HG03457 (cell line): ENCODE measurements around the gene TSSK2.

Experiments
- ATAC-seq: cut with Tn5 transposase; IDR thresholded peaks from one replicate; pipeline ENCODE4 v1.9.1; 2021; ENCODE audit warnings: moderate number of reproducible peaks; ENCODE audit not compliant: unreplicated experiment

TSSK2 gene

GRCh38 chr22:19124377-19124776 lies 6.7 kb upstream of the TSSK2 start:
- ATAC-seq, result no peak

DNA sequence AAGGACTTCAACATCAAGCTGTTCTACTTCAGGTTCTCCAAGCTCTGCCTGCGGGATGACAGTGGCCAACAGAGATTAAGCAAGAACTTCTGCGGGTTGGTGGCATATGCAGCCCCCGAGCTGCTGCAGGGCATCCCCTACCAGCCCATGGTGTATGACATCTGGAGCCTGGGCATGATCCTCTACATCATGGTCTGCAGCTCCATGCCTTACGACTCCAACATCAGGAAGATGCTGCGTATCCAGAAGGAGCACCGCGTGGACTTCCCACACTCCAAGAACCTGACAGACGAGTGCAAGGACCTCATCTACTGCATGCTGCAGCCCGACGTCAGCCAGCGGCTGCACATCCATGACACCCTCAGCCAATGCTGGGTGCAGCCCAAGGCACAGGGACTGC lies 6.1 kb upstream of the TSSK2 start:
- ATAC-seq, result no peak

GRCh38 chr22:19125474-19126308 lies 5.4 kb upstream of the TSSK2 start:
- ATAC-seq, result no peak

DNA sequence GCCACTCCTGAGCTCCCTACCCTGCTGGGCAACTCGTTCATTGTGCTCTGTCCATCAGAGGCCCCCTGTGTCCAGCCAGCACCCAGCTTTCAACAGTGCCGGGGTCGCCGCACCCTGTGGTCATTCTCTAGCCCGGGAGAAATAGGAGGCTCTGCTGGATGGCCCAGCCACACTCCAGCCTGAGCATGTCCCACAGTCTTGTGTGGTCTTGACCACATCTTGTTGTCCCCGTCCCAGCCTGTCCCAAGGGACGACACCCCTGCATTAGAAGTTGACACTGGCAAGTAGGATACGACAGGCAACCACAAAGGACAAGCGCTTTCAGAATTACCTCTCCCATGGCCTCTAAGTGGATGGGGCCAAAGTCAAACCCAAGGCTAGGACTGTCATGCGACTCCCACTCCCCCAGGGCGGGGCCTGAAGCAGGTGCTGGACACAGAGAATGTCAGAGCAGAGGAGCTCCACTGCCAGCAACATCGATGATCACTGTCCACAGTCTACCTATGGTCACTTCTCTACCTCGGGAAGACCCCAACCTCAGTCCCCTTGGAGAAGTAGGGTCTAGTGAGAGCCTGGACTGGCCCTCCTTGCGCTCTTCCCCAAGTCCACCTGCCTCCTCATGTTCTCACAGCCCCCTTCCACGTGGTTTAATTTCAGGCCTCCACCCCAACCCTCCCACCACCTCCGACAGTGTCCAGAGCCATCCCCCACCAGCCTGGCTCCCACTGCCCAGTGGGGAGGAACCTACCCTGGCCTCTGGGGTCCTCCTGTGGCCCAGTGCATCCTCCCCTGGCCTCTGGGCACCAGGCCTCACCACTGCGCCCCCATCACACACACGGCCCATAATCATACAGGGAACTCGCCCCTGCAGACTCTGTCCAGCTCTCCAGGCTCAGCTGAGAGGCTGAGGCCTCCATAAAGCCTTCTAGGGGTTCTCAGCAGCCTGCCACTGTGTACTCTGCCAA lies 4.5 kb upstream of the TSSK2 start:
- no peak for ATAC-seq

DNA sequence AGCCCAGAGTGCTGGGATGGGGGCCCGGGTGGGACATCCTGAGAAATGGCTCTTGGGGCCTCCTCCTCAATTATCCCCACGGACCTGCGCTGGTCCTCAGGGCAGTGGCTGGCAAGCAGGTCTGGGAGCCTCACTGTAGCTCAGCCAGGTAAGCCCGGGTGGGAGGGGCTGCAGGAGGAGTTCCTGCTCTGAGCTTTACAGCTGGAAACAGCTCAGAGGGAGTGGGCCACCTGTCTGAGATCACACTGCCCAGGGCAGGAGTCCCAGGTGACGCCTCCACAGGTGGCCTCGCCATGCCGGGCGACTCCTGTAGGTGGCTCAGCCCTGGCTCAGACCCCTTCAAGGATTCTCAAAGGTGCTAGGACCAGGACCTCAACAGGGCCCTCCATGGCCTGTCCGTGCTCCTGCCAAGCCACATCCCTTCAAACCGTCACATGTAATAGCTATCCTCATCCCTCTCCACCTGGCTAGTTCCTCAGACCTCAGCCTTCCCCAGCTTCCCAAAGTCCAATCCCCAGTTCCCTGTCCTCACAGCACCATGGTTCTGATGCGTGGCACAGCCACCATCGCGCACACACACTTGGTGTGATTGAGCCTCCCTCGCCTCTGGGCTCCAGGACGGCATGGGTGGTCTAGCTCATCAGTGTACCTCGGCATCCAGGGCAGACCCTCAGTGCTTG lies 3.6 kb upstream of the TSSK2 start:
- ATAC-seq, result no peak

GRCh38 chr22:19128009-19128401 lies 3.1 kb upstream of the TSSK2 start:
- no peak for ATAC-seq

GRCh38 chr22:19128946-19129727 lies 2.0 kb upstream of the TSSK2 start:
- no peak for ATAC-seq

GRCh38 chr22:19129871-19130270 lies 1.2 kb upstream of the TSSK2 start:
- no peak for ATAC-seq

DNA sequence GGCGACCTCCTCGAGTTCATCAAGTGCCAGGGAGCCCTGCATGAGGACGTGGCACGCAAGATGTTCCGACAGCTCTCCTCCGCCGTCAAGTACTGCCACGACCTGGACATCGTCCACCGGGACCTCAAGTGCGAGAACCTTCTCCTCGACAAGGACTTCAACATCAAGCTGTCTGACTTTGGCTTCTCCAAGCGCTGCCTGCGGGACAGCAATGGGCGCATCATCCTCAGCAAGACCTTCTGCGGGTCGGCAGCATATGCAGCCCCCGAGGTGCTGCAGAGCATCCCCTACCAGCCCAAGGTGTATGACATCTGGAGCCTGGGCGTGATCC lies 542 bp downstream of the TSSK2 start:
- ATAC-seq, result no peak

DNA sequence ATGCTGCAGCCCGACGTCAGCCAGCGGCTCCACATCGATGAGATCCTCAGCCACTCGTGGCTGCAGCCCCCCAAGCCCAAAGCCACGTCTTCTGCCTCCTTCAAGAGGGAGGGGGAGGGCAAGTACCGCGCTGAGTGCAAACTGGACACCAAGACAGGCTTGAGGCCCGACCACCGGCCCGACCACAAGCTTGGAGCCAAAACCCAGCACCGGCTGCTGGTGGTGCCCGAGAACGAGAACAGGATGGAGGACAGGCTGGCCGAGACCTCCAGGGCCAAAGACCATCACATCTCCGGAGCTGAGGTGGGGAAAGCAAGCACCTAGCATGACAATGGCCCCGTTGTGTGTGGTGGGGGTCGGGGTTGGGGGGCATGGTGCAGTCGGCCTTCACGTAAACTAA lies 1.0 kb downstream of the TSSK2 start:
- no peak for ATAC-seq

- no peak for ATAC-seq
These were observed 1.7 kb downstream of the TSSK2 start for GRCh38 chr22:19132693-19133400.

GRCh38 chr22:19133561-19133960 lies 2.5 kb downstream of the TSSK2 start:
- no peak for ATAC-seq

- ATAC-seq, result no peak
These were observed 3.2 kb downstream of the TSSK2 start for GRCh38 chr22:19134176-19134831.

DNA sequence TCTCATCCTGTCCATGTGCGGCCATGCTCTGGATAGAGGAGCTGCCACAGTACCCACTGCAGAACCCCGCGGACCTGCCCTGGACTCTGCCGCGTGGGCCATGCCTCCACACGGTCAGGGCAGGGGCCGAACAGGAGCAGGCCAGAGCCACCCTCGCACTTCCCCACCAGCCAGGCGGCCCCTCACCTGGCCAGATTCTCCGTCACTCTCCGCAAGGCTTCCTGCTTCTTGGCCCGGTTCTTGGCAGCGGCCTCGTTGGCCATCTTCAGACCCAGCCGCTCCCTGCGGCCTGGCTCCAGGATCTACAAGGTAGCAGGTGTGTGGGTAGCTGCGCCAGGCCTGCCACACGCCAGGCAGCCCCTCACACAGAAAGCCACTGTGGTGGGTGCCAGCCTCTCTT lies 3.8 kb downstream of the TSSK2 start:
- no peak for ATAC-seq

DNA sequence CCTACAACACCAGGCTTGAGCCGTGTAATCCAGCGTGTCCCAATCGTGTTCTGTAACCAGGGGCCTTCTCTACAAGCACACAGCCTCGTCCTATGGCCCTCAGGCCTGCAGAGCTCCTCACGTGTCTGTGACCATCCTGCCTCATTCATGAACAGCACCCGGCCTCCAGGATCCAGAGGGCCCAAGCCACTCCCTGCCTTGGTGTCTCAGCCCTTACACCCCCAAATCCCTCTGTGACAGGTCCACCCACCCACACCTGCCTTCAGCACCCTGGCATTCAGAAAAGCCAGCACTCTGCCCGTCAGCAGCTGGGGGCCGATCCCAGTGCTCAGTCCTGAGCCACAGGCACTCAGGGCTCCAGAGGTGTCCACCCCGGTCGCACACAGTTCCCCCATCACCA lies 5.8 kb downstream of the TSSK2 start:
- no peak for ATAC-seq

DNA sequence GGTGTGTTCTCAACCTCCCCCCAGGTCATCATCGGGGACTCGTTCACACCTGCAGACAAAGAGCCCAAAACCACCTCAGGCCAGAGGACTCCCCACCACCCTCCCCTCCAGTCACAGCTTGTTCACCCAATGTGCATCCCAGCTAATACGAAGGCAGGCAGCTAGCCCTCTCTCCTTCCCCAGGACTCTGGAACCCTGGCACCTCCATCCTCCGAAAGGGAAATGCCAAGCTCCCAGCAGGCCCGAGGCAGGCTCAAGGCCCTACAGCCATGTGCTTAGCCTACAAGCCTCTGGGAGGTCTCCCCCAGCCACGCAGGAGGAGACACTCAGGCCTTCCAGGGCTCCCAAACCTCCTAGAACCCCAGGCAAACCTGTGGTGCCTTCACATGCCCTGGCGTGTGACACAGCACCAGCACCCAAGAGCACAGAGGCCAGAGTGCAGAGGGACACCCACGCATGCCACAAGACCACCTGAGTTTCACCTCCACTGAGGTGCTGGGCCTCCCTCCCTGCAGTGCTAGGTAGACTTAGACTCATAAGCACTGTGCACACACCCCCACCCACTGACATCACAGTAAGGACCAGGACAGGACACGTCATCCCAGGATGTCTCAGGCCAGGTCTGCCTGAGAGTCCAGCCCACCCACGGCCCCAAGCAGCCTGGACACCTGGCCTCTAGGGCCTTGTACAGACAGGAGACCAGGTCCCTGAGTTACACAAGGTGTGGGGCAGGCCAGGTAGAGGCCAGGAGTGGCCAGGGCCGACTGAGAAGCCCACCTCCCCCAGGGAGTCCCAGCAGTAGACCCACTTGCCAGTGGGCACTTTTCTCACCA lies 6.5 kb downstream of the TSSK2 start:
- ATAC-seq, result no peak

DNA sequence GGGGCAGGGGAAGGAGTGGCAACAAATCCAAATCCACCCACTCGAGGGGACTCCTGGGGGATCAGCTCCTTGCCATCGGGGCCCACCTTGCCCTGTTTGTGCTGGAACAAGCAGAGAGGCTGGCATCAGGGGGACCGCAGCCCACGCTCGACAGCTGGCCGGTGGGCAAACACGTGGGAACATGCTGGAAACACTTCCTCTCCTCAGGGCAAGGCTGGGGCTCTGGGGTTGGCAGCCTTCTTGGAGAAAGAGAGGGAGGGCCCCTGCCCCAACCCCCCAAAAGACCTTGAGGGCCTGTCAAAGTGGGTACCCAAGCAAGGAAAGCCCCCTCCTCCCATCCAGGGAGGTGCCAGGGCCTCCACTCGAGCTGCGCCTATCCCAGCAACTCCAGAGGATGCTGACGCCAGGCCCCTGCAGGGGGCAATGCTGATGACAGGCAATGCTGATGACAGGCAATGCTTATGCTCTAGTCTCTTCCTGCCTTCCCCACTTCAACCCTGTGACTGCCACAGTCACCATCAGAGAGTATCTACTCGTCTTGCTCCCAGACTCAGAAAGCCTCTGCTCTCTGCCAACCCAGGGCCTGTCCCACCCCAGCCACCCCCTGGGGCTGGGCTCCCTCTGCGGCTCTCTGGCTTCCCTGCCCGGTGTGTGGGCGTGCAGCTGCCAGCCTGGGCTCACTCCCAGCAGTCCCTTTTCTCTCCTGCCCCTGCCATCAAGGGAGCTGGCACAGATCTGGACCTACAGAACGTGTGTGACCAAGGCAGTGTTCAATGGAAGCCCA lies 7.3 kb downstream of the TSSK2 start:
- ATAC-seq, result no peak

DNA sequence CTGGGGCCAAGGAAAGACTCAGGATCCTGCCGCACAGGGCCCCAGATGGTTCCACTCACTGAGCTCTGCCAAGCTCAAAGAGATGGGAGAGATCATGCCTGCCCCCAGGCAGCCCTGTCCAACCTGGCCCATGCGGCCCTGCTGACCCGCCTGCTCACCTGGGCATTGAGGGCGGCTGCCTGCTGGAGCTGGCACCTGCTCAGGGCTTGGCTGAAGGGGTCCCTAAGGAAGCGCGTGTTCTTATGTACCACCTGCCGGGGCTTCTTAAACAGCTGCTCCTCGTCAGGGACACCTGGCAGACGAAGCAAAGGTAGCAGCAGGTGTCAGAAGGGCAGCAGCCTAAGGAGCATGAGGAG lies 7.9 kb downstream of the TSSK2 start:
- no peak for ATAC-seq
